Hematopoietic multipotent progenitor cell treated with erythropoietin and hydrocortisone succinate and interleukin-3 and kit ligand, for 4 days (in vitro differentiated cells): ENCODE data around the gene PYDC1.
"Not testable (repeated sequence)": the region's sequence is repeated elsewhere in the genome, so short reads cannot be mapped to it uniquely, and the experiment has no call there.

Experiments
- DNase-seq: peaks from one replicate; pipeline ENCODE4 v3.0.0-alpha.2; 2015

Gene PYDC1

GRCh38 chr16:31216422-31217135 lies at the start of gene PYDC1:
TSS of gene PYDC1 (minus strand) at chr16:31217135. CDS start at chr16:31217028, 107 bp downstream.
- no peak for DNase-seq

GRCh38 chr16:31265329-31266245 lies 48.7 kb upstream of the PYDC1 start:
- no peak for DNase-seq

- DNase-seq = no peak
These were observed 45.1 kb upstream of the PYDC1 start for GRCh38 chr16:31262084-31262483.

- no peak for DNase-seq
These were observed 43.4 kb upstream of the PYDC1 start for GRCh38 chr16:31260136-31260931.

GRCh38 chr16:31258366-31258765 lies 41.4 kb upstream of the PYDC1 start:
- DNase-seq = no peak

GRCh38 chr16:31256466-31256865 lies 39.5 kb upstream of the PYDC1 start:
- no peak for DNase-seq

- peak; percentile 81 for DNase-seq
These were observed 36.7 kb upstream of the PYDC1 start for GRCh38 chr16:31253642-31254045.

GRCh38 chr16:31251435-31251834 lies 34.5 kb upstream of the PYDC1 start:
- DNase-seq = no peak

- no peak for DNase-seq
These were observed 33.9 kb upstream of the PYDC1 start for GRCh38 chr16:31250782-31251384.

- no peak for DNase-seq
These were observed 31.4 kb upstream of the PYDC1 start for GRCh38 chr16:31248344-31248743.

GRCh38 chr16:31246296-31246695 lies 29.4 kb upstream of the PYDC1 start:
- no peak for DNase-seq

GRCh38 chr16:31245598-31245997 lies 28.7 kb upstream of the PYDC1 start:
- DNase-seq = not testable (repeated sequence)

- DNase-seq = peak; percentile 84
These were observed 27.1 kb upstream of the PYDC1 start for GRCh38 chr16:31243734-31244670.

- no peak for DNase-seq
These were observed 25.3 kb upstream of the PYDC1 start for GRCh38 chr16:31242206-31242605.

GRCh38 chr16:31238041-31238440 lies 21.1 kb upstream of the PYDC1 start:
- no peak for DNase-seq

- no peak for DNase-seq
These were observed 12.6 kb upstream of the PYDC1 start for GRCh38 chr16:31229501-31229900.

- DNase-seq = no peak
These were observed 11.3 kb upstream of the PYDC1 start for GRCh38 chr16:31228206-31228605.

GRCh38 chr16:31225193-31225592 lies 8.3 kb upstream of the PYDC1 start:
- DNase-seq = no peak

GRCh38 chr16:31224092-31224955 lies 7.4 kb upstream of the PYDC1 start:
- DNase-seq = no peak

GRCh38 chr16:31223044-31223443 lies 6.1 kb upstream of the PYDC1 start:
- no peak for DNase-seq
